Activated T-cell treated with anti-CD3 and anti-CD28 coated beads, Interleukin-2, amount 50 U/mL, for 1 hour (primary cell): ENCODE data around the gene SLC15A3.

Experiments used
- DNase-seq: peaks from one replicate; pipeline ENCODE4 v3.0.0-alpha.2; 2020

SLC15A3 gene

GRCh38 chr11:60974726-60975125 is 22.8 kb upstream of the SLC15A3 start:
- peak; percentile 50 for DNase-seq

DNA sequence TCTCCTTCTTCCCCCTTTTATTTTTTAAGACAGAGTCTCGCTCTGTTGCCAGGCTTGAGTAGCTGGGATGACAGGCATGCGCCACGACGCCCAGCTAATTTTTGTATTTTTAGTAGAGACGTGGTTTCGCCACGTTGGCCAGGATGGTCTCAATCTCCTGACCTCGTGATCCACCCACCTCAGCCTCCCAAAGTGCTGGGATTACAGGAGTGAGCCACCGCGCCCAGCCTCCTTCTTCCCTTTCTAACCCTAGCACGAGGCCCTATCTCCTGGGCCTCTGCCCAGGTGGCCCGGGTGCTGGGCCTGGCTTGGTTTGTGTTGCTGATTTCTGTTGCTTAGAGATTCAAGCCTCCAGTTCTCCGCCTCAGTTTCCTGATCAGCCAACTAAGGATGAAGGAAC is 22.3 kb upstream of the SLC15A3 start:
- peak; percentile 54 for DNase-seq

DNA sequence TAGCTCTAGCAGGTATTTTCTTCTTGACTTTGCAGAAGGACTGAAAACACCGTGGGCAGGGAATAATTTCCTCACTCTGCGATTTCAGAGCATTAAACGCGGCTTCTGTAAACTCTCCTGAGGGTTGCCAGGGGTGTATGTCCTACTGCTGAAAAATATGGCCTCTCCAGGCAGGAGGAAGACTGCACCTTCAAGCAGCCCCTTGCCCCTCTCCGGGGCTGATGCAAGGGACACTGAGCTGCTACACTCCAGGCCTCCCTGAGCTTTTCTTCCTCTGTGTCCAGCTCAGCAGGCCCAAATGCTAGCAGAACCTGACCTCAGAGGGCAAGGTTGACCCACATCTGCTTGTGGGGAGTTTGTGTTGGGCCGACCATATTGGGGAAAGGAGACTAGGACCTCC is 21.7 kb upstream of the SLC15A3 start:
- DNase-seq: peak; percentile 54

GRCh38 chr11:60972182-60973030 is 20.4 kb upstream of the SLC15A3 start:
- peak; percentile 61 for DNase-seq

DNA sequence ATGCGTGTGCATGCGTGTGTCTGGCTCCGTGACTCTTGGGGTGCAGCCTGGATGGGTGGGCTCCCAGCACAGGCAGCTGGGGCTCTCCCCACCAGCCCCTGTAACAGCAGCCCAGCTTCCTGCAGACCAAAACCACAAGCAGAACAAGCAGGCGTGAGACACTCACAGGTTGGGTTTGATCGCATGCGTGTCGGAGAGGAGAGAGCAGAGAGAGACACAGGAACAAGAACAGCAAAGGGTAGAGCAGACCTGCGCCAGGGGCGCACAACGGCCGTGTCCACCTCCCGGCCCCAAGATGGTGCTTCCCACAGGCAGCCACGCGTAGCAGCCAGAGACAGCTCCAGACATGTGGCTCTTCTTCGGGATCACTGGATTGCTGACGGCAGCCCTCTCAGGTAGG is 19.5 kb upstream of the SLC15A3 start, which contains the start of gene CD6:
TSS of gene CD6 (plus strand) at position 161 of the 400 bp plus-strand sequence. CDS start at position 347, 186 bp downstream.
- DNase-seq: peak; percentile 75

- peak; percentile 34 for DNase-seq
Measured at GRCh38 chr11:60970890-60971289, 18.9 kb upstream of the SLC15A3 start.

DNA sequence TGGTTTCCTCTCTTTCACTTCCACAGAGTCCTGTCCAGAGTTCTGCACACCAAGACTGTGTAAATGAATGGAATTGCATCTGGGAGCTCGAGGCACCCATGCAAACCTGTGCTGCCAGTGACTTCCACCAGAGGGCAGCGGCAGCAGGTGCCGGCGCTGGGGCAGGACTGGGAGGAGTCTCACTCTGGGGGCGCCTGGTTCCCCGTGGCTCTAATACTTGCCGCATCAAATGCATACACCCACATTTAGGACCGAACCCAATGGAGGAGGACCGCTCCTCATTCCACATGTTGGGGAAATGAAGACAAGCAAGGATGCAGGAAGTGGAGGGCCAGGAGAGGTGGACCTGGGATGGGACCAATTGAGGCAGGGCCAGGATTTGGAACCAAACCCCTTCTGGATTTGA is 18.4 kb upstream of the SLC15A3 start:
- peak; percentile 88 for DNase-seq

DNA sequence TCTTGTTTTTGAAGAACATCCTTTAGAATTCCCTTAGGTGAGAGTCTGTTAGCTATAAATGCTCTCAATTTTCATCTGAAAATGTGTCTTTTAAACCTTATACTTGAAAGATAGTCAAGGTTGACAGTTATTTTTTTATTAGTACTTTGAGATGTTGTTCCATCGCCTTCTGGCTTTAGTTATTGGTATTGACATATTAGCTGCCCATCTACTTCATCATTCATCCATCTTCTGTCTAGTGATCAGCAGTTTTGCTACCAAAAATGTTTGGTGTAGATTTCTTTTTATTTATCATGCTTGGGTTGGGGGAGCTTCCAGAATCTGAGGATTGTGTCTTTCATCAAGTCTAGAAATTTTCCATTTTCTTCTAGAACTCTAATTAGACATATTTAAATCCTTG is 16.2 kb upstream of the SLC15A3 start:
- DNase-seq: no peak

- DNase-seq: no peak
Measured at GRCh38 chr11:60966890-60967289, 14.9 kb upstream of the SLC15A3 start.

- no peak for DNase-seq
Measured at GRCh38 chr11:60964801-60965200, 12.8 kb upstream of the SLC15A3 start.

GRCh38 chr11:60960405-60960804 is 8.4 kb upstream of the SLC15A3 start:
- DNase-seq: no peak

DNA sequence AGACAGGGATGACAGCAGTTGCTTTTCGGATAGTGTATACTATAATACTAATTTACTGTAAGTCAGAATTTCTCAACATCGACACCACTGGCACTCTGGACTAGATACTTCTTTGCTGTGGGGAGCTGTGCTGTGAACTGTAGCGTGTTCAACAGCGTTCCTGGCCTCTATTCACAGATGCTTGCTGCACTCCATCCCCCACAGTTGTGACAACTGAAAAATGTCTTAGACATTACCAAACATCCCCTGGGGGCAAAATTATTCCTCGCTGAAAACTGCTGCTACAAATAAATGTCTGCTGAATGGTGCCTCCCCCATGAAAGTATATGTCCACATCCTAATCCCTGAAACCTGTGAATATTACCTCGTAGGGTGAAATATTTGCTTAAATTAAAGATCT is 7.5 kb upstream of the SLC15A3 start:
- no peak for DNase-seq

DNA sequence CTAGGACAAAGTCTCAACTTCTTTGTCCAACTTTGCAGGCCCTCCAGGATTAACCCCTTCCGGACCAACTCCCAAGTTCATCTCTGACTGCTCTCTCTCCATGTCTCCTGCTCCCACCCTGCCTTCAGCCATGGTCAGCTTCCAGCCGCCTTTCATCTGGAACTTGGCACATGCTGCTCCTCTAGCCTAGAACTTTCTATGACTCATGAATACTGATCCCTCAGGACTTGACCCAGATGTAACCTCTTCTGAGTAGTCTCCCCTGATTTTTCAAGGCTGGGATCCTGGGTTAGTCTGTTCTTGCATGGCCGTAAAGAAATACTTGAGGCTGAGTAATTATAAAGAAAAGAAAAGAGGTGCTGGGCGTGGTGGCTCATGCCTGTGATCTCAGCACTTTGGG is 5.2 kb upstream of the SLC15A3 start:
- DNase-seq: no peak

- DNase-seq: no peak
Measured at GRCh38 chr11:60955571-60955970, 3.6 kb upstream of the SLC15A3 start.

- no peak for DNase-seq
Measured at GRCh38 chr11:60954421-60954820, 2.4 kb upstream of the SLC15A3 start.

- DNase-seq: no peak
Measured at GRCh38 chr11:60953781-60954180, 1.8 kb upstream of the SLC15A3 start.

DNA sequence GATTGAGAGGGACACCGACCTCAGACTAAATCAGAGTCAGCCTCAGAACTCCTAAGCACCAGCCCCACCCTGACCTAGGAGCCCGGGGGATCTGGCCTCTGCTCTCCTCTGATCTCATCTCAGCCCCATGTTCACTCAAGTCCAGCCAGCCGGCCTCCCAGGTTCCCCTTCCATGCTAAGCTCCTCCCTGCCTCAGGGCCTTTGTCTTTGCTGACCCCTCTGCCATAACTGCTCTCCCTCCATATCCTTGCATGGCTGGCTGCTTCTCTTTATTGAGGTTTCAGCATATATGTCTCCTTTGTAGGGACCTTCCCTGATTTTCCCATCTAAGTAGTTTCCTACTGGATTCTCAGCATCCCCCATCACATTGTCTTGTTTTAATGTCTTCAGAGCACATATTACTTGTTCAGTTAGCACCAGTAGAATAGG is 780 bp upstream of the SLC15A3 start:
- DNase-seq: no peak

DNA sequence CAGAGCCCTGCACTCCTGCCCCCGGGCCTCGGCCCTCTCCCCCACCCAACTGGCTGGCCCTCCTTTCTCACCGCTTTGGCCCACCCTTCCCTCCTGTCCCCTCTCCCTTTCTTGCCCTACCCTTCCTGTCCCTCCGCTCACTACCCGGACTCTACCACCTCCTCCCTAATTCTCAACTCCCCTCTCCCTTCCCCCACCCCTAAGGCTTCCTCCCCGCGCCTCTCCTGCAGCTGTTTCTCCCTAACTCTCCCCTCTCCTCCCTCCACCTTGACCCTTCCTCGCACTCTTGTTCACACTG is 421 bp downstream of the SLC15A3 start:
- DNase-seq: no peak

DNA sequence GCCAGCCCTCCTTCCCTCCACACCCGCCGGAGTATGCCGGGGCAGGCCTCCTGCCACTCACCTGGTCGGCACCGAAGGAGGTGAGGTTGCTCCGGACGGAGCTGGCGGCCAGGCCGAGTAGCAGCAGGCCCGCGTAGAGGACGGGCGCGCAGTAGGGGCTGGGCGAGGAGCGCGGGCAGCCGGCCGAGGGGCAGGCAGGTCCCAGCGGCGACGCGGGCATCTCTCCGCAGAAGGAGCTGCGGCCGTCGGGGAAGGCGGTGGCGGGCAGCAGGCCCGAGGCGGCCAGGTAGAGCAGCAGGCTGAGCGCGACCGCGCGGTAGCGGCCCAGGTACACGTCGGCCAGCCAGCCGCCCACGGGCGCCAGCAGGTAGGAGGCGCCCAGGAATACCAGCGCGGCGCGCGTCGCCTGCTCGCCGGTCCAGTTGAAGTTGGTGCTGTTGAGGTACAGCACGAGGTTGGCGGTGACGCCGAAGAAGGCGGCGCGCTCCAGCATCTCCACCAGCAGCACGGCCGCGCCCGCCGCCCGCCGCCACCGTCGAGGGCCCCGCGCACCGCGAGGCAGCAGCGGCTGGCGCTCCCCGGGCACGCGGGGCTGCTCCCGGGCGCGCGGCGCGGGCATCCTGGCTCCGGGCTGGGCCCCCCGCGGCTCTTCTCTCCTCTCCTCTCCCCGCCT is 907 bp downstream of the SLC15A3 start:
- DNase-seq: peak; percentile 57

DNA sequence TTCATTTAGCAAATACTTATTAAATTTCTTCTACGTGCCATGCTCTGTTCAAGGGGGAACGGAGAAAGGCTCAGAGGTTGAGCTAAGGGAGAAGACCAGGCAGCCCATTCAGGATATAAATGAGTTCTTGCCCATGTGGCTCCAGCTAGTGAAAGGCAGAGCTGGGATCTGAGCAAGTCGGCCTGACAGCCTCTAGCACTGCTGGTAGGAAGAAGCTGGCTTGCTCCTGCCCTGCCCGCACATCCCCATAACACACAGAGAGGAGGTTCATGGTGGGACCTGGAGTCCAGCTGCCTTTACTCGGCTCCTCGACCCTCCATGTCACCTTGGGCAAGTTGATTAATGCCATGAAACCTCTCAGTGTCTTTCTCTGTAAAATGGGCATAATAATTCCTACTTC is 2.0 kb downstream of the SLC15A3 start:
- peak; percentile 15 for DNase-seq

DNA sequence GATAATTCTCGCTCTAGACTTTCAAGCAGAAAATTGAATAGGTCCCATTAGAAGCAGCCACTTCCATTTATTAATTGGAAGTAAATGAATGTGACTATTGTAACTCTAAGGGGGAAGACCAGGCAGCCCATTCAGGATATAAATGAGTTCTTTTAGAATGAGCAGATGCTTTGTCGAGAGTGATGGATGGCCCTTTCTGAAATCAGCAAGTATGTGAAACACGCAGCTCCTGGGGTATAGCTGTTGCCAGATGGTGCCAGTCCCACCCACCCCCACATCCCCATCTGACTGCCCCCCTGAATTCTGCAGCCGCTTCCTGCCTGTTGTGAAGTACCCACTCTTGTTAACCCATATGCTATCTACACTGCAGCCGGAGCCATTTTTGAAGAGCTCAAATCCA is 3.7 kb downstream of the SLC15A3 start:
- DNase-seq: no peak

- DNase-seq: no peak
Measured at GRCh38 chr11:60947700-60948099, 4.3 kb downstream of the SLC15A3 start.

GRCh38 chr11:60946601-60947264 is 5.2 kb downstream of the SLC15A3 start:
- DNase-seq: no peak

DNA sequence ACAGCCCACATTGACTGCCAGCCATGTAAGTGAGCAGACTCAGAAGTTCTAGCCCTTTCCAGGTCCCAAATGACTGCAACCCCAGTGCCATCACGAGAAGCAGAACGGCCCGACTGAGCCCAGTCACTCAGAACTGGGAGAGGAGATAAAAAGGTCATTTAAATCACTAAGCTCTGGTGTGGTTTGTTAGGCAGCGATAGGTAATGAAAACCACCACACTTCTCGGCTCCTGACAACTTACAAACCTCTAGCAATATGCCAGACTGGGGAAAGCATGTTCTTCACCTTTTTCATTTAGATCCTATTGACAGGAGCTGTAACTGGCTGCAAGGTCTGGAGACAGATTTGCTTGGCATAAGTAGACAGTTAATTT is 6.7 kb downstream of the SLC15A3 start:
- no peak for DNase-seq
